ENCODE measurements around the gene RAB6A. TPM values are rescaled to one million over a fixed set of nuclear protein-coding genes. Genes with fewer than 3 reads are reported as not detected.

The RAB6A gene
- total RNA-seq, 1 experiment from 2014 or later: 142 TPM

DNA sequence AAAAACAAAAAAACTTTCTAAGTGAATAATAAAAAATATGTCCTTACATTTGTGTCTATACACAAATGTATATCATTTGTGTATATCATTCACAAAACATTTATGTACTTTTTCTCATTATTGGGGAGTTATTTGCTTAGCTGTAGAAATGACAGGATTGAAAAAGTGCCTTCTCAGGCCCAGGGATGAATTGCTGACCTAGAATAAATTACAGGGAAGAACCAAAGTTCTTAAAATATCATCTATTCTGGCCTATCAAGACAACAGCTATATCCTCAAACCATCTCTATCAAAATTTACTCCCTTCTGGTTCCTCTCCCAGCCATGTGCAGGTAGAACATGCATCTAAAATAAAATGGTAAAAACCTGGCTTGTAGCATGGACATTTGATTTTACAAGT is 1.9 kb upstream of the RAB6A start:
- intact Hi-C loops (cut with micrococcal nuclease; ENCODE audit: unreplicated experiment): no loop called here
- CTCF ChIA-PET: no interaction called here

DNA sequence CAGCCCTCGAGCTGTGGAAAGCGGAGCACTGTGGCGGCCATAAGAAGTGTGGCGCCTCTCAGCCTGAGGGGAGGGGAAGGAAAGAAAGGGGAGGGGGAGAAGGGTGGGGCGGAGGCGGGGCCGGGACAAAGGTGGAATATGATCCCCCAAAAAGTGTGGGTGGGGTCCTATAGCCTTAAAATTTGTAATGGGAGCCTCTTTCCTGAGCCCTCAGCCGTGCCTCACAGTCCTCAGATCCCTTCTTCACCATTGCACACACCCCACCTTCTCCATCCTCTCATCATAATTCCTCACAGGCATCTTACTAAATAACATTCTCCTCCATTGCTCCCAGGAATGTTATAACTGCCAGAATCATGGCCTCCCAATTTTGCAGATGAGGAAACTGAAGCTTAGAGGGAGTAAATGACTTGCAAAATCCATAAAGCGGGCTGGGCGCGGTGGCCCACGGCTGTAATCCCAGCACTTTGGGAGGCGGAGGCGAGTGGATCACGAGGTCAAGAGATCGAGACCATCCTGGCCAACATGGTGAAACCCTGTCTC is 600 bp upstream of the RAB6A start:
- peak overlapping the region; percentile 61 for H2AFZ ChIP-seq
- H3K4me2 ChIP-seq: peak overlapping the region; percentile 74
- CTCF ChIA-PET: interaction anchor here (0.6 kb wide), 1 partner anchor 25 kb away, joined by 3 read pairs; no protein-coding TSS in a partner anchor
- intact Hi-C loops (cut with micrococcal nuclease; ENCODE audit: unreplicated experiment): loop anchor here (1.0 kb wide), 1 partner anchor 18 kb away; no protein-coding TSS in a partner anchor
- peaks cover 41% of the 10 kb centered on the region for H3K79me2 ChIP-seq (ENCODE audit: low read depth)
- H3K36me3 ChIP-seq (ENCODE audit: low read depth): no peaks in the 10 kb centered on the region; the same call in 1 of the 2 replicates
- H4K20me1 ChIP-seq (ENCODE audit: insufficient read depth): peaks cover 23% of the 10 kb centered on the region
- no peak for DNase-seq
- peak overlapping the region; percentile 96; the same call in 1 of the 2 replicates for H3K4me3 ChIP-seq
- peaks cover 14% of the 10 kb centered on the region; the same call in 1 of the 2 replicates for H3F3A ChIP-seq (ENCODE audit: insufficient read depth, low read depth)
- H3K27me3 ChIP-seq (ENCODE audit: insufficient read depth, low read depth): no peaks in the 10 kb centered on the region
- BruUV-seq (replicated peaks): TSS peak; percentile 80
- POLR2A ChIA-PET (ENCODE audit: unreplicated experiment): interaction anchor here (0.5 to 1.7 kb wide), 8 partner anchors 18 to 636 kb away, joined by 3 to 15 read pairs (median 6); partner anchors contain the start of gene MRPL48
- peaks cover 25% of the 10 kb centered on the region for H3K4me1 ChIP-seq (replicated peaks; ENCODE audit: insufficient read depth)
- no peaks in the 10 kb centered on the region for H3K9me2 ChIP-seq (ENCODE audit: insufficient read depth)
- H3K27ac ChIP-seq: peak overlapping the region; percentile 51
- TF ChIP-seq, protein P1, sequence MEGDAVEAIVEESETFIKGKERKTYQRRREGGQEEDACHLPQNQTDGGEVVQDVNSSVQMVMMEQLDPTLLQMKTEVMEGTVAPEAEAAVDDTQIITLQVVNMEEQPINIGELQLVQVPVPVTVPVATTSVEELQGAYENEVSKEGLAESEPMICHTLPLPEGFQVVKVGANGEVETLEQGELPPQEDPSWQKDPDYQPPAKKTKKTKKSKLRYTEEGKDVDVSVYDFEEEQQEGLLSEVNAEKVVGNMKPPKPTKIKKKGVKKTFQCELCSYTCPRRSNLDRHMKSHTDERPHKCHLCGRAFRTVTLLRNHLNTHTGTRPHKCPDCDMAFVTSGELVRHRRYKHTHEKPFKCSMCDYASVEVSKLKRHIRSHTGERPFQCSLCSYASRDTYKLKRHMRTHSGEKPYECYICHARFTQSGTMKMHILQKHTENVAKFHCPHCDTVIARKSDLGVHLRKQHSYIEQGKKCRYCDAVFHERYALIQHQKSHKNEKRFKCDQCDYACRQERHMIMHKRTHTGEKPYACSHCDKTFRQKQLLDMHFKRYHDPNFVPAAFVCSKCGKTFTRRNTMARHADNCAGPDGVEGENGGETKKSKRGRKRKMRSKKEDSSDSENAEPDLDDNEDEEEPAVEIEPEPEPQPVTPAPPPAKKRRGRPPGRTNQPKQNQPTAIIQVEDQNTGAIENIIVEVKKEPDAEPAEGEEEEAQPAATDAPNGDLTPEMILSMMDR (conservative IDR thresholded peaks at IDR 0.05): no peak
- TF ChIP-seq EZH2 (IDR thresholded peaks at IDR 0.05; ENCODE audit: low read depth): no peak
- no peaks in the 10 kb centered on the region for H3K9me3 ChIP-seq (ENCODE audit: insufficient read depth, low read depth)

More for the DNA sequence above, 1.9 kb upstream of the RAB6A start:
- H3K27me3 ChIP-seq (ENCODE audit: insufficient read depth, low read depth): no peaks in the 10 kb centered on the region
- H4K20me1 ChIP-seq (ENCODE audit: insufficient read depth): peaks cover 20% of the 10 kb centered on the region
- H3K4me3 ChIP-seq: no peak overlapping the region
- POLR2A ChIA-PET (ENCODE audit: unreplicated experiment): interaction anchor here (0.6 to 1.6 kb wide), 2 partner anchors 17 to 116 kb away, joined by 7 to 11 read pairs; no protein-coding TSS in a partner anchor
- DNase-seq: no peak
- H3F3A ChIP-seq (ENCODE audit: insufficient read depth, low read depth): peaks cover 14% of the 10 kb centered on the region
- peaks cover 23% of the 10 kb centered on the region for H3K4me1 ChIP-seq (replicated peaks; ENCODE audit: insufficient read depth)
- no peak overlapping the region for H3K27ac ChIP-seq
- TF ChIP-seq, protein P1 (conservative IDR thresholded peaks at IDR 0.05): no peak
- no peak for TF ChIP-seq EZH2 (IDR thresholded peaks at IDR 0.05; ENCODE audit: low read depth)
- no peak overlapping the region for H2AFZ ChIP-seq
- H3K36me3 ChIP-seq (ENCODE audit: low read depth): no peaks in the 10 kb centered on the region
- no peak overlapping the region for H3K4me2 ChIP-seq
- H3K79me2 ChIP-seq (ENCODE audit: low read depth): peaks cover 30% of the 10 kb centered on the region
- no TSS peak for BruUV-seq (replicated peaks)
- no peaks in the 10 kb centered on the region for H3K9me2 ChIP-seq (ENCODE audit: insufficient read depth)
- H3K9me3 ChIP-seq (ENCODE audit: insufficient read depth, low read depth): no peaks in the 10 kb centered on the region

DNA sequence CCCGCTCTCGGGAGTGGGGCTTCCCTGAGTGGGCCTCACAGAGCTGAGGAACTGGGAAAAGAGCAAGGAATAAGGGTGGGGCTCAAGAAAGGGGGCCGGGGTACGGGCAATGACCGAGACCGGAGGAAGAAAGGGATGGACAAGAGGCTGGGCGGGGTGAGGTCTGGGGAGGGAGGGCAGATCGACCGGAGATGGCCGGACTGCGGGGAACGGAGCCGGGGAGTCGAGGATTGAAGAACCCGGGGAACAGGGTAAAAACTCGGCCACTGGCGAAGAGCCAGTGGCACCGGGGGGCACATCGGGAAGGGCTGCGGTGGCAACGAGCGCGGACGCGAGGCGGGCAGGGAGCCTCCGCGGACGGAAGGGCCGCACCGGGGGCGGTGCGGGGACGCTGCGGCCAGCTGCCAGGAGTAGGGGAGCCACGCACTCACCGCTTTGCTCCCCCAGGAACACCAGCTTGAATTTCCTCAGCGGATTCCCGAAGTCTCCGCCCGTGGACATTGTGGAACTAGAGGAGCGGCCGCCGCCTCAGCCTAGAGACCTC is 667 bp downstream of the RAB6A start:
- Histone ChIP-seq H3F3A (ENCODE audit: insufficient read depth, low read depth) (peaks cover 14% of the 10 kb centered on the region; the same call in 1 of the 2 replicates), H3K9me3 (ENCODE audit: insufficient read depth, low read depth) (no peaks in the 10 kb centered on the region), H3K27ac (peak overlapping the region; percentile 58), H2AFZ (peak overlapping the region; percentile 94), H3K4me2 (peak overlapping the region; percentile 77), H3K9me2 (ENCODE audit: insufficient read depth) (no peaks in the 10 kb centered on the region), H3K36me3 (ENCODE audit: low read depth) (no peaks in the 10 kb centered on the region; the same call in 1 of the 2 replicates), H3K79me2 (ENCODE audit: low read depth) (peaks cover 54% of the 10 kb centered on the region), H3K4me1 (replicated peaks; ENCODE audit: insufficient read depth) (peaks cover 24% of the 10 kb centered on the region), H3K27me3 (ENCODE audit: insufficient read depth, low read depth) (no peaks in the 10 kb centered on the region), H4K20me1 (ENCODE audit: insufficient read depth) (peaks cover 34% of the 10 kb centered on the region), H3K4me3 (peak overlapping the region; percentile 96)
- peak in 1 of 2 experiments; percentile 25 for DNase-seq
- no peak for TF ChIP-seq EZH2 (IDR thresholded peaks at IDR 0.05; ENCODE audit: low read depth)
- TF ChIP-seq, protein P1 (conservative IDR thresholded peaks at IDR 0.05): no peak
- BruUV-seq (replicated peaks): TSS peak; percentile 35
- ChIA-PET POLR2A (ENCODE audit: unreplicated experiment) (interaction anchor here (0.5 to 1.7 kb wide), 3 partner anchors 18 to 323 kb away, joined by 9 to 19 read pairs (median 15); no protein-coding TSS in a partner anchor), CTCF (interaction anchor here (0.6 kb wide), 1 partner anchor 38 kb away, joined by 5 read pairs; no protein-coding TSS in a partner anchor)
- intact Hi-C loops (cut with micrococcal nuclease; ENCODE audit: unreplicated experiment): no loop called here
